ENCODE measurements around the gene ATPAF2. TPM values are rescaled to one million over a fixed set of nuclear protein-coding genes. Genes with fewer than 3 reads are reported as not detected.

ATPAF2 gene
- total and polyA plus RNA-seq, 10 of the 15 experiments (the other 5 are each of a cell fraction or from before 2014, with no cell fraction given), result 6.5 to 33.0 (median 26.5) TPM

DNA sequence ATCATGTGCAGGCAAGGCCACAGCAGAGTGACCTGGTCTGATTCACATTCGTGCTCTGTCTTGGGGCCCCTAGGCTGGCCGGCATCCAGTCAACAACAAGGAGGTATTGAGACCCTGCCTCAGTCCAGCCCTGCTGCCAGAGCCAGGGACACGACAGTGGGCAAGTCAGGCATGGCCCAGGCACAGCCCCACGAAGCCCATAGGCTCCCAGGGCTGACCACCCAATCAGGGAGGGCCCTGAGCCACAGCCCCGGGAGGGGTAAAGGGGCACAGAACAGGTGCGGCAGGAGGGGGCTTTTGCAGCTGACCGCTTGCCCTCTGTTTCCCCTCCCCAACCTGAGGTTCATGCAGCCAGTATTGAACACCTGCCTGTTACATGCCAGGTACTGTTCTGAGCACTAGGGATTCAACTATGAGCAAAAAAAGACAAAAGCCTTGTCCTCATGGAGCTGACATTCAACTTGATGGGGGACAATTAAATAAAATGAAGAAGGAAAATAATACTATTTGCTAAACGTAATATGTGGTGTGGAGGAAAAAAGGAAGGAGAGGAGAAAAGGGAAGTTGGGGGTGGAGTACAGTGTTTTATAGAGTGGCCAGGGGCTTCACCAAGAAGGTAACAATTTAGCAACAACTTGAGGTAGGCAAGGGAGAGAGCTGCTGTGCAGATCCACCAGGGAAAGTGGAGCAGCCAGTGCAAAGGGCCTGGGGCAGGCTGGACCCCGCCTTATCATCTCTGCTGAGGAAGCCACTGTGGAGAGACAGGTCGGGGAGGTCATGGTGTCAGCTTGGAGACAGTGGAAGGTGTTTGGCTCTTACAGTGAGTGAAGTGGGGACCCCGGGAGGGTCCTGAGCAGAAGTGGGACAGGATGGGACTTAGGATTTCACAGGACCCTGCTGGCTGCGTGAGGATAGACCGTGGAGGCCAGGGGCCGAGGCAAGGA is 60.2 kb downstream of the ATPAF2 start:
- POLR2A ChIA-PET, result no interaction called here
- Histone ChIP-seq H3K4me1 (ENCODE audit: control insufficient read depth, insufficient read depth, low read length) (no peaks in the 10 kb centered on the region), H3K27me3 (replicated peaks in 1 of 2; ENCODE audit: control insufficient read depth in 2 of 2, insufficient read depth in 2 of 2, low read length in 1 of 2) (no peaks in the 10 kb centered on the region), H3K36me3 (ENCODE audit: control insufficient read depth in 2 of 2, insufficient read depth in 2 of 2, low read length in 1 of 2) (no peaks in the 10 kb centered on the region), H3K4me2 (ENCODE audit: control insufficient read depth, insufficient read depth) (no peak overlapping the region), H3K27ac (ENCODE audit: control insufficient read depth, insufficient read depth) (no peak overlapping the region), H4K20me1 (ENCODE audit: control insufficient read depth, insufficient read depth) (no peaks in the 10 kb centered on the region), H3K9me3 (replicated peaks; ENCODE audit: control insufficient read depth, insufficient read depth, low read length) (no peaks in the 10 kb centered on the region), H2AFZ (ENCODE audit: control insufficient read depth, low read depth, low read length) (no peak overlapping the region), H3K79me2 (ENCODE audit: control insufficient read depth, insufficient read depth, low read length) (no peaks in the 10 kb centered on the region), H3K9ac (ENCODE audit: control insufficient read depth, insufficient read depth, low read length) (no peak overlapping the region), H3K4me3 (no peak overlapping the region)
- intact Hi-C loops (cut with micrococcal nuclease; ENCODE audit: unreplicated experiment), result no loop called here
- in situ Hi-C loops (cut with MboI), result no loop called here
- FAIRE-seq, result no peak
- RAD21 ChIA-PET (ENCODE audit: unreplicated experiment), result no interaction called here
- TF ChIP-seq DPF2 (IDR thresholded peaks at IDR 0.05) (no peak), PAX8 (IDR thresholded peaks at IDR 0.05) (no peak), PAX5 (IDR thresholded peaks at IDR 0.05; ENCODE audit: borderline replicate concordance, low read depth, low read length) (no peak)
- TF ChIP-seq, protein P1, sequence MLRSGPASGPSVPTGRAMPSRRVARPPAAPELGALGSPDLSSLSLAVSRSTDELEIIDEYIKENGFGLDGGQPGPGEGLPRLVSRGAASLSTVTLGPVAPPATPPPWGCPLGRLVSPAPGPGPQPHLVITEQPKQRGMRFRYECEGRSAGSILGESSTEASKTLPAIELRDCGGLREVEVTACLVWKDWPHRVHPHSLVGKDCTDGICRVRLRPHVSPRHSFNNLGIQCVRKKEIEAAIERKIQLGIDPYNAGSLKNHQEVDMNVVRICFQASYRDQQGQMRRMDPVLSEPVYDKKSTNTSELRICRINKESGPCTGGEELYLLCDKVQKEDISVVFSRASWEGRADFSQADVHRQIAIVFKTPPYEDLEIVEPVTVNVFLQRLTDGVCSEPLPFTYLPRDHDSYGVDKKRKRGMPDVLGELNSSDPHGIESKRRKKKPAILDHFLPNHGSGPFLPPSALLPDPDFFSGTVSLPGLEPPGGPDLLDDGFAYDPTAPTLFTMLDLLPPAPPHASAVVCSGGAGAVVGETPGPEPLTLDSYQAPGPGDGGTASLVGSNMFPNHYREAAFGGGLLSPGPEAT (IDR thresholded peaks at IDR 0.05; ENCODE audit: low read depth), result no peak
- CTCF ChIA-PET, result no interaction called here
- SMC1A ChIA-PET (ENCODE audit: uncharacterized antibody, unreplicated experiment), result no interaction called here
- BruUV-seq (replicated peaks), result no TSS peak
- DNase-seq (ENCODE audit: low read depth, low spot score), result no peak
- 23% methylated on average over 14 of the region's 14 CpGs for WGBS (ENCODE audit: insufficient coverage, insufficient replicate concordance, low lambda C conversion rate, missing lambda C conversion rate)
- peak; percentile 24; the same call in 1 of the 3 replicates for ATAC-seq
